Stimulated activated naive CD8-positive, alpha-beta T cell treated with anti-CD3 and anti-CD28 coated beads, Interleukin-15, amount 100 ng/mL, for 72 hours (primary cell): ENCODE data around the gene TNFSF8.

Source experiments
- ATAC-seq: fragments of 150-1000 bp; cut with Tn5 transposase; 2 replicates; pipeline ENCODE4 v1.10.0; 2021; ENCODE audit warnings: mild to moderate bottlenecking, moderate library complexity
- DNase-seq, 2 donors: peaks; one replicate each; pipeline ENCODE4 v3.0.0; 2021 to 2022
- H3K27ac Mint-ChIP-seq, 2 donors: one replicate each; pipeline ENCODE4 v1.8.0; 2022; ENCODE audit warnings: mild to moderate bottlenecking in 2 of 2, mixed read lengths in 2 of 2, moderate library complexity in 2 of 2
- H3K27me3 Mint-ChIP-seq: one replicate; pipeline ENCODE4 v1.8.0; 2022; ENCODE audit warnings: mixed read lengths
- H3K4me1 Mint-ChIP-seq: one replicate; pipeline ENCODE4 v1.8.0; 2022; ENCODE audit warnings: mild to moderate bottlenecking, mixed read lengths
- H3K4me3 Mint-ChIP-seq, 2 donors: one replicate each; pipeline ENCODE4 v1.8.0; 2022; ENCODE audit warnings: mild to moderate bottlenecking in 2 of 2, mixed read lengths in 2 of 2, moderate library complexity in 1 of 2
- H3K9me3 Mint-ChIP-seq, 2 donors: one replicate each; pipeline ENCODE4 v1.8.0; 2022; ENCODE audit warnings: mixed read lengths in 2 of 2

The TNFSF8 gene

DNA sequence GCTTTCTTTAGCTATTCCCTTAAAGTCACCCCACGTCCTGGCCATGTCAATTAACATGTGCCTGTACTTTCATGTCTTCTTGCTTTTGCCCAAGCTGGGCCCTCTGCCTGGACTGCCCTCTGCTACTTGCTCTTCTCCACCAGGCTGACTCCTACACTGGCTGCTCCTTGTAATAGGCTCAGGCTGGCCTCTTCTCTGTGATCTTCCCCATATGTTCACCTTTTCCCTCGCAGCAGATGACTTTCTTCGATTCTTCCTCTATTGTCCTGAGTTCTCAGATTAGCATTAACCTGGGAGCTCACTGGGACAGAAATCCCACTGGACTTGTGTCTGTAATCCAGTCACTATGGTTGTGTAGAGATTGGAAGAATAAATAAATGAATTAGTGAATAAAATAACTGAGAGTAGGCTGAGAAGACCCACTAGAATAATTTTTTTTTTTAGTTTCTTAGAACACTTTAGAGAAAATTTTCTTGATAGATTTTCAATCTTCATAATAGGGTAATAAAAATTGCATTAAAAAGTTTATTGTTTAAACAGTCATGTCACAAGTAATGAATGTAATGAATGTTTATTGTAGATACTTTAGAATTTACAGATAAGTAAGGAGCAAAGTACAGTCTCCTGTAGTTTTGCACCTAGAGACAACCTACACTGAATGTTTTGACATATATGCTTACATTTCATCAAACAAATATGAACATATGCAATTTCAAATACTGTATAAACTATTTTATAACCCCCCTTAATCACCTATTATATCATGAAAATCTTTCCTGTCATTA is 77.1 kb downstream of the TNFSF8 start:
- ATAC-seq = no peak
- Mint-ChIP-seq H3K4me1 (peaks cover 21% of the 10 kb centered on the region), H3K27me3 (no peaks in the 10 kb centered on the region), H3K27ac (no peak overlapping the region), H3K9me3 (peaks cover 4 to 9% of the 10 kb centered on the region in 2 donors), H3K4me3 (no peak overlapping the region)
- DNase-seq = no peak

DNA sequence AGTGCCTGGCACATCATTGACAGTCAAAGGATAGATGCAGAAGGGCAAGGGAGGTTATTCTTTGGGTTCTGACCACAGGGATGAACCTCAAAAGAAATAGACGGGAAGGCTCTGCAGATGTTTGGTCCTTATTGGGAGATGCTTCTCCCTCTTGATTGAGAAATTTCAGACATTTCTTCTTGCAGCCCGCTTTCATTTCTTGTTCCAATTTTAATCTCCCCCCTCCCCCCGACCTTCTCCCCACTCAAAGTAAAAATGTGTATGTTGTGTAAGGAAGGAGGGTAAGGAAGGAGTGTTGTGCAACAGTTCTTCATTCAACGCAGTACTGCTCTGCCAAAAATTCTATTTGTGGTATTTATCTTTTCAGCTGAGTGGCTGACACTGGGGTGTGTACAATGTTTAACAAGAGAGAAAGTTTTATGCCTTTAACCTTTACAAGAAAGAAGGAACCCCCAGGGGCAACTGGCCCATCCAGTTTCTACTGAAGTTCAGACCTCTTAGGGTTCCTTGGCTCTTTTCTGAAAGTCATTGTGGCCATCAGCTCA is 78.3 kb downstream of the TNFSF8 start:
- Mint-ChIP-seq H3K27ac (no peak overlapping the region), H3K4me3 (no peak overlapping the region), H3K9me3 (peaks cover 4 to 9% of the 10 kb centered on the region in 2 donors), H3K4me1 (peaks cover 21% of the 10 kb centered on the region), H3K27me3 (no peaks in the 10 kb centered on the region)
- DNase-seq (no peak), ATAC-seq (no peak)

DNA sequence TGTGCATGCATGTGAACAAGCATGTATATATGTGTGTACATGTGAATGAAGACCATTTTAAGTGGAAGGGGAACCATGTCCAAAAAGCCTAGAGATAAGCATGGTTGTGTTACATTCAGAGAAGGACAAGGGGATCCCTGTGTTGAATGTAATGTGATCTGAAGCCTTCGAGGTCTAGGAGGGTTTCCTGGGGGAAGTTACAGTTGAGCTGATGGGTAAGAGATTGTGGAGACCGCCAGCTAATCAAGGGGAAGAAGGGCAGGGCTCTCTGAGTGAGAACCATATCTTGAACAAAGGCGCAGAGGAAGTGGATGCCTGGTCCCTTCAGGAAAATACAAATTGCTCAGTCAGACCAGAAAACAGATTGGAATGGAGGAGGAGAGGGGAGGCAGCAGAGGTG is 79.1 kb downstream of the TNFSF8 start:
- Mint-ChIP-seq H3K9me3 (peaks cover 4 to 9% of the 10 kb centered on the region in 2 donors), H3K27ac (peak overlapping the region in 1 of 2 donors; percentile 7), H3K4me1 (peaks cover 21% of the 10 kb centered on the region), H3K27me3 (no peaks in the 10 kb centered on the region), H3K4me3 (no peak overlapping the region)
- DNase-seq (no peak), ATAC-seq (no peak)
